PC-9 (cell line): ENCODE measurements around the gene CNOT6L.

Experiments used
- EZH2 ChIP-seq: fragments of 200-600 bp; sonication (generic); IDR thresholded peaks from 2 replicates; pipeline ENCODE4 v1.8.0; 2017; ENCODE audit warnings: antibody characterized with exemption, low read depth
- TF ChIP-seq, protein P1 (sequence below): fragments of 200-600 bp; sonication (generic); conservative IDR thresholded peaks from 2 replicates; pipeline ENCODE4 v1.6.1; 2017; ENCODE audit warnings: mixed run types, antibody characterized with exemption, mild to moderate bottlenecking, moderate library complexity

DNA sequence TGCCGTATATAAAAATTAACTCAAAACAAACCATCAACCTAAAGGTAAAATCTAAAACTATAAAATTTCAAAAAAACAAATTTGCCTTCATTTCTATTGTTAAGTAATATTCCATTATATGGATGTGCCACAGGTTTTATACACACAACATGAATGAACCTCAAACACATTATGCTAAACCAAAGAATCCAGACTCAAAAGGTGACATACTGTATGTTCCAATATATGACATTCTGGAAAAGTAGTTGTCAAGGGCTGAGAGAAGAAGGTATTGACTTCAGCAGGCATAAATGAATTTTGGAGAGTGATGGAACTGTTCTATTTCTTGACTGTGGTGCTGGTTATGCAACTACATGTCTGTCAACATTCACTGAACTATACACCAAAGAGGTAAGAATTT is 56.6 kb downstream of the CNOT6L start:
- TF ChIP-seq, protein P1, sequence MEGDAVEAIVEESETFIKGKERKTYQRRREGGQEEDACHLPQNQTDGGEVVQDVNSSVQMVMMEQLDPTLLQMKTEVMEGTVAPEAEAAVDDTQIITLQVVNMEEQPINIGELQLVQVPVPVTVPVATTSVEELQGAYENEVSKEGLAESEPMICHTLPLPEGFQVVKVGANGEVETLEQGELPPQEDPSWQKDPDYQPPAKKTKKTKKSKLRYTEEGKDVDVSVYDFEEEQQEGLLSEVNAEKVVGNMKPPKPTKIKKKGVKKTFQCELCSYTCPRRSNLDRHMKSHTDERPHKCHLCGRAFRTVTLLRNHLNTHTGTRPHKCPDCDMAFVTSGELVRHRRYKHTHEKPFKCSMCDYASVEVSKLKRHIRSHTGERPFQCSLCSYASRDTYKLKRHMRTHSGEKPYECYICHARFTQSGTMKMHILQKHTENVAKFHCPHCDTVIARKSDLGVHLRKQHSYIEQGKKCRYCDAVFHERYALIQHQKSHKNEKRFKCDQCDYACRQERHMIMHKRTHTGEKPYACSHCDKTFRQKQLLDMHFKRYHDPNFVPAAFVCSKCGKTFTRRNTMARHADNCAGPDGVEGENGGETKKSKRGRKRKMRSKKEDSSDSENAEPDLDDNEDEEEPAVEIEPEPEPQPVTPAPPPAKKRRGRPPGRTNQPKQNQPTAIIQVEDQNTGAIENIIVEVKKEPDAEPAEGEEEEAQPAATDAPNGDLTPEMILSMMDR: no peak
- TF ChIP-seq EZH2: no peak
